Spleen (tissue), 11 donors: ENCODE data around the gene AVPR2. TPM values are rescaled to one million over a fixed set of nuclear protein-coding genes. Genes with fewer than 3 reads are reported as not detected.

ENCODE experiments used
- DNase-seq: peaks from one replicate; pipeline ENCODE4 v3.0.0-alpha.2; 2020
- H3K27ac ChIP-seq, 8 donors: fragments of 200-600 bp; sonication (generic) in 7 of 8; 1 replicate in 4 of 8; 2 replicates in 4 of 8; pipeline versions ENCODE4 v1.5.0 to v1.8.0; 2016 to 2021; ENCODE audit warnings: inconsistent platforms in 4 of 8, mild to moderate bottlenecking in 4 of 8, moderate library complexity in 1 of 8
- H3K27me3 ChIP-seq, 7 donors: fragments of 200-600 bp; sonication (generic) in 6 of 7; replicated peaks in 1 of 7; 1 replicate in 4 of 7; 2 replicates in 3 of 7; pipeline versions ENCODE4 v1.5.0 to v1.8.0; 2016 to 2021; ENCODE audit warnings: inconsistent platforms in 3 of 7, mild to moderate bottlenecking in 1 of 7
- H3K36me3 ChIP-seq, 6 donors: fragments of 200-600 bp; sonication (generic) in 5 of 6; 1 replicate in 4 of 6; 2 replicates in 2 of 6; pipeline versions ENCODE4 v1.5.0 to v1.8.0; 2016 to 2021; ENCODE audit warnings: inconsistent platforms in 2 of 6
- H3K4me1 ChIP-seq, 6 donors: fragments of 200-600 bp; sonication (generic) in 5 of 6; 1 replicate in 3 of 6; 2 replicates in 3 of 6; pipeline versions ENCODE4 v1.5.0 to v1.8.0; 2016 to 2021; ENCODE audit warnings: inconsistent platforms in 3 of 6
- H3K4me3 ChIP-seq, 8 donors: fragments of 200-600 bp; sonication (generic) in 7 of 8; 1 replicate in 4 of 8; 2 replicates in 4 of 8; pipeline versions ENCODE4 v1.5.0 to v1.8.0; 2016 to 2021; ENCODE audit warnings: inconsistent platforms in 4 of 8, mild to moderate bottlenecking in 4 of 8, moderate library complexity in 2 of 8
- H3K9me3 ChIP-seq, 8 donors: fragments of 200-600 bp; sonication (generic) in 7 of 8; 1 replicate in 4 of 8; 2 replicates in 4 of 8; pipeline versions ENCODE4 v1.5.0 to v1.8.0; 2016 to 2021; ENCODE audit warnings: inconsistent platforms in 4 of 8
- POLR2A ChIP-seq, 3 donors: fragments of 450-650 bp; IDR thresholded peaks; one replicate each; pipeline ENCODE4 v1.5.1; 2017; ENCODE audit warnings: antibody characterized with exemption in 3 of 3, mild to moderate bottlenecking in 1 of 3
- POLR2AphosphoS5 ChIP-seq, 3 donors: sonication (generic); formaldehyde crosslinking; IDR thresholded peaks; one replicate each; pipeline ENCODE4 v1.5.1; 2017; ENCODE audit warnings: antibody characterized with exemption in 3 of 3
- WGBS, 5 donors: extraction: QIAGEN DNeasy Blood & Tissue Kit in 3 of 5; methylation state at CpG; one replicate each; pipeline versions ENCODE4 v1.1.5 to v1.1.7; 2013 to 2018; 5-methylcytosine and 5-hydroxymethylcytosine counted together
- intact Hi-C: fragments of 100-400 bp; cut with DNase I; formaldehyde crosslinking; loops from one replicate; pipeline ENCODE4 v1.15.0; 2023; ENCODE audit warnings: low total_unique reads
- polyA plus RNA-seq, 3 donors: library from polyadenylated mRNA; stranded (reverse); fragments of 200-250 nt; gene quantifications; one replicate each; pipeline ENCODE4 v1.2.1, GENCODE V29; 2013
- total RNA-seq, 7 donors: library from RNA; depleted of rRNA in 3 of 7; stranded (reverse); fragments of >200 nt in 3 of 7; fragmentation: NEBNext Ultra II Directional in 4 of 7; extraction: Animal tissue kit (Norgen Biotek cat#: 25700) in 4 of 7; gene quantifications; one replicate each; pipeline versions ENCODE4 v1.1.0 to v1.2.1, GENCODE V29; 2016 to 2021
- TF ChIP-seq, protein P1 (sequence below), 11 experiments: fragments of 200-600 bp in 7 of 11; fragments of 450-650 bp in 4 of 11; sonication (generic) in 4 of 11; IDR thresholded peaks in 8 of 11; conservative IDR thresholded peaks in 3 of 11; 1 replicate in 7 of 11; 2 replicates in 4 of 11; pipeline versions ENCODE4 v1.4.0 to v1.8.0; 2016 to 2021; ENCODE audit warnings: antibody characterized with exemption in 11 of 11, inconsistent platforms in 4 of 11, mild to moderate bottlenecking in 1 of 11
- donor health status: healthy with polysubstance abuse.
- donor health status: DM: no; HTN: no; CAD: no; lungs with moderate emphysema.
- donor health status: DM: no; HTN: no; CAD: no.
- donor health status: Bipolar disorder and iron deficiency.
- donor health status: healthy.
- donor health status: DM: no; HTN: no; CAD: no.
- donor health status: DM: yes; HTN: yes; CAD: no.

Gene AVPR2
- total and polyA plus RNA-seq, 10 donors, result 0.22 to 0.77 (median 0.39) TPM; not detected in 6

DNA sequence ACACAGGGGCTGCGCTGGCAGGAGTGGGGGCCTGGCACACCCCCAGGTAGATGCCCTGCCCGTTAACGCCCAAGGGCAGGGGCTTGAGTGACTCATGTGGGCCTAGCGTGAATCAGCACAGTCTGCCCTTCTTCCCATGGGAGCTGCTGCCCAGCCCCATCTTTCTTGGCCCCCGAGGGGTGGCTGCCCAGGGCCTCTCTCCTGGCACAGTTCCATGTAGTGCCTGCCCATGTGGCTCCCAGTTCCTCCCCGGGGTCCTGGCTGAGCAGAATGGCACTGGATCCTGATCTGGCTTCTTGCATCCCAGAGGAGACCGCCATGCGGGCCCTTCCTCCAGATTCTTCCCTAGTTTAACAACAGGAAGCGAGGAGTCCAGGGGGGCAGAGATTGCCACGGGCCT, 2.1 kb upstream of the AVPR2 start:
- no peak for DNase-seq
- H3K4me3 ChIP-seq, result no peak overlapping the region
- TF ChIP-seq, protein P1, sequence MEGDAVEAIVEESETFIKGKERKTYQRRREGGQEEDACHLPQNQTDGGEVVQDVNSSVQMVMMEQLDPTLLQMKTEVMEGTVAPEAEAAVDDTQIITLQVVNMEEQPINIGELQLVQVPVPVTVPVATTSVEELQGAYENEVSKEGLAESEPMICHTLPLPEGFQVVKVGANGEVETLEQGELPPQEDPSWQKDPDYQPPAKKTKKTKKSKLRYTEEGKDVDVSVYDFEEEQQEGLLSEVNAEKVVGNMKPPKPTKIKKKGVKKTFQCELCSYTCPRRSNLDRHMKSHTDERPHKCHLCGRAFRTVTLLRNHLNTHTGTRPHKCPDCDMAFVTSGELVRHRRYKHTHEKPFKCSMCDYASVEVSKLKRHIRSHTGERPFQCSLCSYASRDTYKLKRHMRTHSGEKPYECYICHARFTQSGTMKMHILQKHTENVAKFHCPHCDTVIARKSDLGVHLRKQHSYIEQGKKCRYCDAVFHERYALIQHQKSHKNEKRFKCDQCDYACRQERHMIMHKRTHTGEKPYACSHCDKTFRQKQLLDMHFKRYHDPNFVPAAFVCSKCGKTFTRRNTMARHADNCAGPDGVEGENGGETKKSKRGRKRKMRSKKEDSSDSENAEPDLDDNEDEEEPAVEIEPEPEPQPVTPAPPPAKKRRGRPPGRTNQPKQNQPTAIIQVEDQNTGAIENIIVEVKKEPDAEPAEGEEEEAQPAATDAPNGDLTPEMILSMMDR (IDR thresholded peaks at IDR 0.05 in 8 of 11, conservative IDR thresholded peaks at IDR 0.05 in 3 of 11), result no peak
- no peak for TF ChIP-seq POLR2A (IDR thresholded peaks at IDR 0.05)
- TF ChIP-seq POLR2AphosphoS5 (IDR thresholded peaks at IDR 0.05), result peak in 1 of 3 donors; percentile 47
- H3K9me3 ChIP-seq, result peaks cover 0 to 5% (median 0%) of the 10 kb centered on the region in 8 donors
- peaks cover 0 to 7% (median 0%) of the 10 kb centered on the region in 6 donors for H3K36me3 ChIP-seq
- H3K4me1 ChIP-seq, result peaks cover 12 to 70% (median 51%) of the 10 kb centered on the region in 6 donors
- intact Hi-C loops, result no loop called here
- WGBS, 5 donors, result 42 to 66% (median 55%) methylated on average over 7 to 10 of the region's 10 CpGs
- H3K27ac ChIP-seq, result peak overlapping the region in 1 of 8 donors; percentile 7
- no peaks in the 10 kb centered on the region for H3K27me3 ChIP-seq

DNA sequence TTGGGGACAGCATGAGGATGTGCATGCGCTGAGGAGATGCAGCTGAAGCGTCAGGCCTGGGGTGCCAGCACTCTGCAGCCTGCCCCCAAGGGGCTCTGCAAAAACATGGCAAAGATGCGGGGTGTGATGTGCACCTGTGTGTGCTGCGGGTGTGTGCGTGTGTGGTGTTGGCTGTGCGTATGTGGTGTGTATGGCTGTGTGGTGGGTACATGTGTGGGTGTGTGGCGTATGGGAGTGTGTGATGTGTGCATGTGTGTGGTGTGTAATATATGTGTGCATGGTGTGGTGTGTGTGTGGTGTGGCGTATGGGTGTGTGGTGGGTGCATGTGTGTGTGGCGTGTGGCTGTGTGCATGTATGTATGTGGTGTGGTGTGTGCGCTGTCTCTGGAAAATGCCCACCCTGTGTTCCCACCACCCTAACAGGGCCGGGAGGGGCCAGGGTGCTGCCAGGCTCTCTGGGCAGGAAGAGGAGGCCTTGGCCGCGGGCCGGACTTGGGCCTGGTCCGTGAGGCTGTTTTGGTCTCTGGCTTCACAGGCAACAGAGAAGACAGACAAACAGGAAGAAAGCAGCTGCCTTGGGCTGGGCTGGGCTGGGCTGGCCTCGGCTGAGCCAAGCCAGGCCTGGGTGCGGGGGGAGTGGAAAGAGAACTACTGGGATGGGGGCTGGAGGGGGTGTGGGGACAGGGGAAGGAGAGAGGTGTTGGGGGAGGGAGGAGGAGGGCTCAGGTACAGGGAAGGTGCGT, 1.1 kb upstream of the AVPR2 start:
- Histone ChIP-seq H3K27me3 (no peaks in the 10 kb centered on the region), H3K27ac (peak overlapping the region in 6 of 8 donors; percentile 47 to 78 (median 57)), H3K9me3 (peaks cover 0 to 5% (median 0%) of the 10 kb centered on the region in 8 donors), H3K4me1 (peaks cover 12 to 70% (median 51%) of the 10 kb centered on the region in 6 donors), H3K36me3 (peaks cover 0 to 17% (median 2%) of the 10 kb centered on the region in 6 donors), H3K4me3 (peak overlapping the region in 1 of 8 donors; percentile 25)
- peak in 1 of 3 donors; percentile 57 for TF ChIP-seq POLR2AphosphoS5 (IDR thresholded peaks at IDR 0.05)
- TF ChIP-seq, protein P1 (IDR thresholded peaks at IDR 0.05 in 8 of 11, conservative IDR thresholded peaks at IDR 0.05 in 3 of 11), result no peak
- intact Hi-C loops, result no loop called here
- WGBS, 5 donors, result 33 to 60% (median 41%) methylated on average over 15 to 18 of the region's 18 CpGs
- peak; percentile 86 for DNase-seq

DNA sequence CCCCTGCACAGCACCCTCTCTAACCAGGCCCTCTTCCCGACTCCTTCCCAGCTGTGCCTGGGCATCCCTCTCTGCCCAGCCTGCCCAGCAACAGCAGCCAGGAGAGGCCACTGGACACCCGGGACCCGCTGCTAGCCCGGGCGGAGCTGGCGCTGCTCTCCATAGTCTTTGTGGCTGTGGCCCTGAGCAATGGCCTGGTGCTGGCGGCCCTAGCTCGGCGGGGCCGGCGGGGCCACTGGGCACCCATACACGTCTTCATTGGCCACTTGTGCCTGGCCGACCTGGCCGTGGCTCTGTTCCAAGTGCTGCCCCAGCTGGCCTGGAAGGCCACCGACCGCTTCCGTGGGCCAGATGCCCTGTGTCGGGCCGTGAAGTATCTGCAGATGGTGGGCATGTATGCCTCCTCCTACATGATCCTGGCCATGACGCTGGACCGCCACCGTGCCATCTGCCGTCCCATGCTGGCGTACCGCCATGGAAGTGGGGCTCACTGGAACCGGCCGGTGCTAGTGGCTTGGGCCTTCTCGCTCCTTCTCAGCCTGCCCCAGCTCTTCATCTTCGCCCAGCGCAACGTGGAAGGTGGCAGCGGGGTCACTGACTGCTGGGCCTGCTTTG, 1.1 kb downstream of the AVPR2 start:
- peaks cover 11 to 63% (median 46%) of the 10 kb centered on the region in 6 donors for H3K4me1 ChIP-seq
- WGBS, 5 donors, result 70 to 94% (median 90%) methylated on average over 2 to 32 of the region's 32 CpGs
- peaks cover 0 to 39% (median 19%) of the 10 kb centered on the region in 6 donors for H3K36me3 ChIP-seq
- peak; percentile 74 for DNase-seq
- peak overlapping the region in 2 of 8 donors; percentile 28 to 78 for H3K27ac ChIP-seq
- no peak overlapping the region for H3K4me3 ChIP-seq
- TF ChIP-seq POLR2AphosphoS5 (IDR thresholded peaks at IDR 0.05) (peak; percentile 42 to 78 (median 67)), POLR2A (IDR thresholded peaks at IDR 0.05) (no peak)
- TF ChIP-seq, protein P1 (IDR thresholded peaks at IDR 0.05 in 8 of 11, conservative IDR thresholded peaks at IDR 0.05 in 3 of 11), result no peak
- intact Hi-C loops, result no loop called here
- H3K9me3 ChIP-seq, result no peaks in the 10 kb centered on the region
- H3K27me3 ChIP-seq, result peaks cover 0 to 11% (median 0%) of the 10 kb centered on the region in 7 donors
